ENCODE results near the gene PANK3.
"Not testable (repeated sequence)": the region's sequence is repeated elsewhere in the genome, so short reads cannot be mapped to it uniquely, and the experiment has no call there.

PANK3 gene

DNA sequence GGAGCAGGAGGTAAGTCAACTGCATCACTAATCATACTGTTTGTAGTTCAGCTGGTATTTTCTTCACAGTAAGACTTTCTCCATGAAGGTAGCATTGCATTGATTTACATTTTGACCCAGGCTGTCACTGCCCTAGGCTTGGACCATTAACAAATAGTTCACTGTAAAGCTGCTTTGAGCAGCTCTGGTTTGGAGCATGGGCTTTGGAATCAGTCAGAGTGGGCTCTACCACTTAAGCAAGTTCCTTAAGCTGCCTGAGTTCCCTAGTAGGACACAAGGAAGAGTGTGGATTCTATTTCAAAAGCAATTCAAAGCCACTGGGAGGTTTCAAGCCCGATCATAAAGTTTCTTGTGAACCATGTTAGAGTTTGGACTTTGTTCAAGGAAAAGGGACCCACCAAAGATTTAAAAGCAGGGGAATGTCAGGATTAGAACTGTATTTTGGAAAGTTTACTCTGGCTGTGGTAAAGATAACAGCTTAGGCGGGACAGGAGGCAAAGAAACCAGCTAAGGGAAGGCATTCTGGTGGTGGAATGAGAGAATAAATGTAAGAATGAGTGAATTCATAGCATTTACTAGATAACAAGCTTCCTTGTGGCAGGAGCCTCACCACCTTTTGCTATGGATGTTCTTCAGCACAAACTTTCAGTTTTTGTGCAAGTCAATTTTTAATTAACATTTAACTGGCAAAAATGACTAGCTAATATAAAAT, 12.3 kb upstream of the PANK3 start:
- no peak for DNase-seq (ENCODE audit: low spot score)

DNA sequence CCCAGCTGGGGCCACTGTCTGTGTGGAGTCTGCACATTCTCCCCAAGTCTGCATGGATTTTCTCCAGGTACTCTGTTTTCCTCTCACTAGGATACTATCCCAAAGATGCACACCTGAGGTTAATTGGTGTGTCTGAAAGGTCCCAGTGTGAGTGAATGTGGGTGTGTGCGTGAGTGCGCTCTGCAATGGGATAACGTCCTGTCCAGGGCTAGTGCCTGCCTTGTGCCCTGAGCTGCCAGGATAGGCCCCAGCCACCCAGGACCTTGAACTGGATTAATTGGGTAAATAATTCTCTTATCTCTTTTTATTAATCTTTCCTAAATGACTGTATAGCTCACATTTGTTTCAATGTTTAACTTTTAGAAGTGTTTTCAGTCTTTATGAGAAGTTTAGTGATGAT, 11.5 kb upstream of the PANK3 start:
- no peak for DNase-seq (ENCODE audit: low spot score)

- DNase-seq (ENCODE audit: low spot score): no peak
These were observed 8.8 kb upstream of the PANK3 start for GRCh38 chr5:168587987-168588386.

DNA sequence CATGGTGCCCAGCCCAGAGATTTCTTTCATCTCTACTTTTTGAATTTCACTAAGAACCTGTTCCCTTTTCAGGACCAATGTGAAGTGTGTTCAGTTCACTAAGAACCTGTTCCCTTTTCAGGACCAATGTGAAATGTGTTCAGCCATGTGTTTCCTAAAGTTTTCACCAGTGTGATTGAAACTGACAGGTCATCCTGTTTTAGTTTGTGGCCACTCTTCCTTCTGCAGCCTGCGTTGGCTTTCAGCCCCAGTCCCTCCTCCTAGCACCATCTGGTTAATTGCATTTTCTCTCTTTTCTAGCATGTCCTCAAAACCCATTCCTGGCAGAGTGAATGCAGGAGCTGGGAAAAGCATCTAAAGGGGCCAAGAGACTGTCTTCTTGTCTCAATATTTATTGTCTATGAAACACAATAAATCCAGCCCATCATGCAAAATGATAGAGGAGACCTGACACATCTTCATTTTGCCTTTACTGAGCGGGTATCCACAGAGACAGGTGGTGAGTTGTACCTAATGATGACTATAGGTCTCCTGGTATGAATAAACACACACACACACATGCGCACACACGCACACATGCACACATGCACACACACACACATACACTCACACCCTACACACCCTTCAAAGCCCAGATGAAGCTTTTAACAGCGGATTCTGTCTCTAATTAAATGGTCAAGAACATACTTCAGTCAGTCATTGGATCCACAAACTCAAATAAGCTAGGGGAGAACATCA, 6.1 kb upstream of the PANK3 start:
- no peak for DNase-seq (ENCODE audit: low spot score)

DNA sequence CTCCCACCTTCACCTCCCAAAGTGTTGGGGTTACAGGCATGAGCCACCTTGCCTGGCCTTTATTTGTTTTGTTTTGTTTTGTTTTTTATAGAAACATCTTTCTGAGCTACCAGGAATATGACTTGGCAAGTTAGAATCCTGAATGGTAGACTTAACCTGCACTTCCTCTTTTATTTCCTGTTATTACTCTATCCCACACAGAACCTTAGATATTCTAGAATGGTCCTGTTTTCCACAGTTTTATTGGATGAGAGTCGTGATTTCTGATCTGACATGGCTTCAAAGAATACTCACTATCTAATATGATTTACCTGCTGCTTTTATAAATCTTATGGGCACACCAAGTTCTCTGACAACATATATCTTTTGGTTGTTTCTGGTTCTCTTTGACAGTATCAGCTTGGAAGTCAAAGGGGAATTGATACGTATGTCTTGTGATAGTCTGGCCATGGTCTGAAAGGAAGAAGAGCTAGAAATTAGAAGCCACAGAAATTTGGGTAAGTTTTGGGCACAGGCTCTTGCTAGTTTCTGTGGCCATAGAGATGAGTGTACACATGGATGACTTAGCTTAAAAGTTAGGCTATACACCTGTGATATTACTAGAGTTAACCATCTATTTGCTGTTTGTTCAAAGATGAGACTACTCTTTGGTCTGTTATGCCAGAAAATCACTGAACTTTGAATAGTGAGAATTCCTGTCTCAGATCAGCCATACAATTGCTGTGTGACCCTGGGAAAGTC, 4.7 kb upstream of the PANK3 start:
- DNase-seq (ENCODE audit: low spot score): no peak

GRCh38 chr5:168580814-168581469, 1.8 kb upstream of the PANK3 start:
- not testable (repeated sequence) for DNase-seq (ENCODE audit: low spot score)

DNA sequence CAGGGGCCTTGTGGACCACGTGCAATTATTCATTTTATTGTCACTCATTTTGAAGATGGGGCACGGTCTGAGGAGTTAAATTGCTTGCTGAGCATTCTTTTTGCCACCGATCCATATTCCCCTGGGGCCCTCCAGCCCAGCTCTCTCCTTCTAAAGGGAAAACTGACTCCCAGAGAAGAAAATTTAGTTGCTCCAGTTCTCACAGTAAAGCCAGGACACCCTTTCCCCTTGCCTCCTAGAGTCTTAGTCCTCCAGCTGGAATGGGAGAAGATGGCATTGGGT, 1.0 kb upstream of the PANK3 start:
- no peak for DNase-seq (ENCODE audit: low spot score)

DNA sequence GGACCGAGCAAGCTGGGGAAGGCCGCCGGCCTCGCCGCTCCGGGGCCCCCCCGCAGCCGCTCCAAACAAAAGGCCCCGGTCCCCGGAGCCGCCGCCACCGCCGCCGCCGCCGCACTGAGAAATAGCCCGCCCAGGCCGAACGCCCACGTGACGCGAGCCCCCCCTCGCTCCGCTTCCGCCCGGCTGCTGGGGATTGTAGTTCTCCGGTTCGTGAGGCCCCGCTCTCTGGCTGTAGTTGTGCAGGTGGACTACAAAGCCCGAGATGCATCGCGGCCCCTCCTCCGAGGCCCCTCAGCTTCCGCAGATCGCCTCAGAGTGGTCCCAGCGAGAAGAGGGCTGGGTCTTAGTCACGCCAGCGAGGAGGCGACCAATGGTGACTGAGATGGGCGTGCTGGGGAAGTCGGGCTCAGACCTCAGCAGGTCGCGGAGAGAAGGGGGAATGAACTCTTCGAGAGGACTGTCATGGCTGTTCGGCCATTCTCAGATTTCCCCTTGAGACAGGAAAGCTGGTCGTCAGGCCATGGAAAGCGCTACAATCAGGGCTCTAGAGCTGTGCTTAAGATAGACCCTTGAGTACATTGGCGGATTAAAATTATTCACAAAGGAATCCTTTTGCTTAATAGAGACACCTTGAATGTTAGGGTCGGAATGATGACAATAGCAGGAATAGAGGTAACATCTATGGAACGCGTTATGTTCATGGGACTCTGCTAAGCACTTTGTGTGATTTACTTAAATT, 489 bp upstream of the PANK3 start:
- DNase-seq (ENCODE audit: low spot score): peak; percentile 100

- DNase-seq (ENCODE audit: low spot score): peak; percentile 60
These were observed 1.2 kb downstream of the PANK3 start for GRCh38 chr5:168578006-168578405.

GRCh38 chr5:168575391-168576372, 3.5 kb downstream of the PANK3 start:
- DNase-seq (ENCODE audit: low spot score): no peak

GRCh38 chr5:168574156-168574555, 5.0 kb downstream of the PANK3 start:
- not testable (repeated sequence) for DNase-seq (ENCODE audit: low spot score)

GRCh38 chr5:168573663-168574062, 5.5 kb downstream of the PANK3 start:
- not testable (repeated sequence) for DNase-seq (ENCODE audit: low spot score)

DNA sequence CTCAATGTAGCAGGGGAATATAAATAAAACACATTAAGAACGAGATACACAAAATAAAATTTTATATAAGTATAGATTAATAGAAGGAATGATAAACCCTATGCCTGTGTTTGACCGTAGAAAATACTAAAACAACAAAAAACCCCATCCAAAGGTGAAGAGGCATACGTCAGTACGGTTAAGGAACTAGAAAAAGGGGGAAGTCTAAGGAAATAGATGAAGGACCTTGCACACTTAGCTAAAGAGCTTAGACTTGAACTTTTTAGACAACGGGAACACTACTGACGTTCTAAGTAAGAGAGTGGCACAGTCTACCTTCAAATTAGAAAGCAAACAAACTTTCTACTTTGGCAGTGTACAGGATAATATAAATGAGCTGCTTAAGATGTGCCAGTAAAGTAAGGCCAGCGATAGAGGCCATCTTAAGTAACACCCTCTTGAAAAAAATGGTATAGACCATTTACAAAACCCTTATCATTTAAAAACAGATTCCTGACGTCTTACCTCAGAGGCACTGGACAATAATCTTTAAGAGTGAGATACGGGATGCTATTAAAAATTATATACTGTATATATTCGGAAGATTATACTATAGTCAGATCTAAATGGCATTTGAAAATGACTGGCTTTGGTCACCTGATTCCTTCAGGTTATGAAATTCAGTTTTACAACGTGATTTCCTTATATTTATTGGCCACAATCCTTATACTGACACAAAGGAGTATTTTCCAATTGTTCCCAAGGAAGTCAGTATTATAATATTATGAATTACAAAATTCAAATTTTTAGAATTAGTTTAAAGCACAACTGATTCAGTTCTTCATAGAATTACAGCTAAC, 8.5 kb downstream of the PANK3 start:
- DNase-seq (ENCODE audit: low spot score): no peak

GRCh38 chr5:168568738-168569137, 10.4 kb downstream of the PANK3 start:
- DNase-seq (ENCODE audit: low spot score): no peak

GRCh38 chr5:168563959-168564358, 15.2 kb downstream of the PANK3 start:
- no peak for DNase-seq (ENCODE audit: low spot score)

GRCh38 chr5:168562279-168562678, 16.9 kb downstream of the PANK3 start:
- no peak for DNase-seq (ENCODE audit: low spot score)

- DNase-seq (ENCODE audit: low spot score): no peak
These were observed 21.8 kb downstream of the PANK3 start for GRCh38 chr5:168557389-168557788.

DNA sequence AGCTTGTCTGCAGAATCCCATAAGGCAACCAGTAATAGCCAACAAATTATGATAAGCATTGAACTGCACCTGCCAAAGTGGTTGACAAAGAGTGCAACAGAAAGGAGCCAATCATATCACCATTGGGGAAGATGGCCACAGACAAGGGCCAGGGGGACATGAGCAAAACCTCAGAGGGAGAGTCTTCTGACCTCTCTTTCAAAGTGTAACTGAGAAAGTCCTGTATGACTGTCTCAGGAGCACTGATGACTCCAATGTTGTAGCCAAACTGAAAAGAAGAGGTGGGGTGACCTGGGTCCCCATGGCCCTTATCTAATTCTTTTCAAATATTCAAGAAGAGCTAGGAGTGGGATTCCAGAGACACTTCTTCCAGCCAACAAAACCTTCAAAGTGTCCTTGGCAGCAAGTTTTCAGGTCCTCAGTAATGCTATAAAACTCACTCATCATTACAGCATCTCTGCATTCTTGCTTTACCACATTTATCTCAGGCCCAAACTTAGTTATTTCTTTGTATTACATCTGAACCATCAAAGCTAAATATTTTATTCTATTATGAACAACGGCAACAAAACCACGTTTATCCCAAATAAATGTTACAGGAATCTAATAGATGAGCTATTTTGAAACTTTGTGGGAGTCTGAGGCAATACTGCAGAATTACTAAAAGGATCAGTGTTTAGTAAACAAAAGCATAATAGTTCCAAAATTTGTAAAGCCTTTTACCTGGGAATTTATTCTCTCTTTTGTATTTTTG, 25.6 kb downstream of the PANK3 start:
- DNase-seq (ENCODE audit: low spot score): no peak

- DNase-seq (ENCODE audit: low spot score): no peak
These were observed 27.0 kb downstream of the PANK3 start for GRCh38 chr5:168552146-168552545.
